ENCODE results near the gene RASD1.

DNA sequence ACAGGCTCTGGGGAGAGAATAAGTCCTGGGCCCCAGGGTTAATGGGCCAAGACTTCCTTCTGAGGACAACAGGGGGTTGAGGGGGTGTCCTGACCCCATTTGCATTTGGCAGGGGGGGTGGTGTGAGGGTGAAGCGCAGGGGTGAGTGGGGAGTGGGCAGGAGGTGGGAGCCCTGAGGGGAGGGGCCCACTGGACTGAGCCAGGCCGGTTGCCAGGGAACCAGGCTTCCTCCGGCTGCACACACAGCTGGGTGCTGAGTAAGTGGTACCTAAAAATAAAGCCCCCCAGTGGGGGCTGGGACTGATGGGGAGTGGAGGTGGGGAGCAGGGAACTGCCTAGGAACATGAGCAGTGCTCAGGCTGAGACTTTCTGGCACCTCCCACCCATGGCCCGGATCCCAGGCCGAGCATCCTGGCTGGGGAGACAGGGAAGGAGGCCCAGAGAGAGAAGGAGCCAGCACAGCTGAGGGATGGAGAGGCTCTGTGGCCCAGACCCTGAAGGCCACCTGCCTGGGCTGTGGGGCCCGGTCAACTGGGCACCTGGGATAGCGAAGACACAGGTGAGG lies 7.5 kb upstream of the RASD1 start:
- TF ChIP-seq CTCF (IDR thresholded peaks at IDR 0.05): no peak
- TF ChIP-seq POLR2A (IDR thresholded peaks at IDR 0.05): no peak
- TF ChIP-seq POLR2AphosphoS5 (IDR thresholded peaks at IDR 0.05): no peak
